LNCAP (cell line): ENCODE measurements around the gene CERS3.

Experiments
- CTCF ChIP-seq: fragments of 450-650 bp; IDR thresholded peaks from 2 replicates; pipeline ENCODE4 v1.5.1; 2017; ENCODE audit warnings: mild to moderate bottlenecking

CERS3 gene

GRCh38 chr15:100373942-100374341, 154.8 kb downstream of the CERS3 start:
- TF ChIP-seq CTCF: no peak

GRCh38 chr15:100373120-100373896, 155.4 kb downstream of the CERS3 start:
- no peak for TF ChIP-seq CTCF

GRCh38 chr15:100372739-100373119, 156.0 kb downstream of the CERS3 start:
- no peak for TF ChIP-seq CTCF

GRCh38 chr15:100355342-100355741, 173.4 kb downstream of the CERS3 start:
- TF ChIP-seq CTCF: no peak

GRCh38 chr15:100353449-100353848, 175.3 kb downstream of the CERS3 start:
- TF ChIP-seq CTCF: no peak

GRCh38 chr15:100350434-100351226, 178.1 kb downstream of the CERS3 start:
- 0 out of 2 replicates have a peak, but pooled peaks have one; percentile 3 for TF ChIP-seq CTCF
